Middle frontal gyrus (tissue), 1 donor: ENCODE data around the gene NHLRC4.

Source experiments
- DNase-seq: peaks from one replicate; pipeline ENCODE4 v3.0.0-alpha.2; 2015; ENCODE audit warnings: low spot score; ENCODE audit errors: extremely low spot score

The NHLRC4 gene

GRCh38 chr16:582614-583331 is 16.0 kb downstream of the NHLRC4 start:
- no peak for DNase-seq

DNA sequence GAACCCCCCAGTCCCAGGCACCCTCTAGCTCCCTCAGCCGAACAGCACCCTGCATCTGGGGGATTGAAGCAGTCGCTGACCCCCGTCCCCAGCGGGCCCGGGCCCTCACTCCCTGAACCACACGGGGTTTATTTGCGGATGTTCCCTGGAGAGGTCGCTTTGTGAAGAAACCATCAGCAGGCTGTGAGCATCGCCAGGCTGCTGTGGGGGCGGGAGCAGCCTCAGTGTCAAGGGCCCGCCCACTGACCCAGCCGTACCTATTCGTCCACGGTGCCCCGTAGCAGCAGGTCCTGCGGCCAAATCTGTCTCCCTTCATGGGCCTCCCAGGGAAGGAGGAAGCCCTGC is 16.6 kb downstream of the NHLRC4 start:
- DNase-seq = no peak

DNA sequence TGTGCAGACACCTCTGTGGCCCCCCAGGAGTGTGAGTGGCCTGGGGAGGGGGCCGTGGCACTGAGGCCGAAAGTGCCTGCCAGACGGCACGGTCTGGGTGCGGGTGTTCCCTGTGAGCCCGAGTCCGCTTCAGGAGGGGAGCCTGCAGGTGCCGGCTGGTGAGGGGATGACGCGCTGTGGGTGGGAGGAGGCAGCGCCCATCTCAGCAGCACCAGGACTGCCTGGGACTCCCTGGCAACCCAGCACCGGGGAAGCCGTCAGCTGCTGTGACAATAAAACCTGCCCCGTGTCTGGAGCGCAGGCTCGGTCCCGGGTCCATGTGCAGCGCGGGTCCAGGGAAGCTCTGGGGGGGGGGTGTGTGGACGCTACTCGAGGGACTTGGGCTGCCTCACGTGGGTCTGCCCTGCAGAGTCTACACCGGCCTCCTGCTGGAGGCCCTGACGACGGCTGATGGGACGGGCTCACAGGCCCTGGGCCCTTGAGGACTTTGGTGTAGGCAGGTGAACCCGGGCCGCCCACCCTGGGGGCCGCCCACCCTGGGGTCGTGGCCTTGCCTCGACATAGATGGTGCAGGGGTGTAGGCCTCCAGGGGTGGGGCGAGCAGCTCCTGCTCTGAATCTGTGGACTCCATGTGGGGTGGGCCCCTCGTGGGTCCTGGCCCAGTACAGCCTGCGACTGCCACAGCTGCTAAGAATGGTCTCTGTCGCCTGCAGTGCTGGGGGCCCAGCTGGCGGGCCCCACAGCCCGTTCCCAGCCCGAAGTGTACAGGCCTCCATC is 17.2 kb downstream of the NHLRC4 start:
- no peak for DNase-seq

- no peak for DNase-seq
These were observed 18.5 kb downstream of the NHLRC4 start for GRCh38 chr16:585351-585750.

GRCh38 chr16:586047-586644 is 19.3 kb downstream of the NHLRC4 start:
- no peak for DNase-seq

DNA sequence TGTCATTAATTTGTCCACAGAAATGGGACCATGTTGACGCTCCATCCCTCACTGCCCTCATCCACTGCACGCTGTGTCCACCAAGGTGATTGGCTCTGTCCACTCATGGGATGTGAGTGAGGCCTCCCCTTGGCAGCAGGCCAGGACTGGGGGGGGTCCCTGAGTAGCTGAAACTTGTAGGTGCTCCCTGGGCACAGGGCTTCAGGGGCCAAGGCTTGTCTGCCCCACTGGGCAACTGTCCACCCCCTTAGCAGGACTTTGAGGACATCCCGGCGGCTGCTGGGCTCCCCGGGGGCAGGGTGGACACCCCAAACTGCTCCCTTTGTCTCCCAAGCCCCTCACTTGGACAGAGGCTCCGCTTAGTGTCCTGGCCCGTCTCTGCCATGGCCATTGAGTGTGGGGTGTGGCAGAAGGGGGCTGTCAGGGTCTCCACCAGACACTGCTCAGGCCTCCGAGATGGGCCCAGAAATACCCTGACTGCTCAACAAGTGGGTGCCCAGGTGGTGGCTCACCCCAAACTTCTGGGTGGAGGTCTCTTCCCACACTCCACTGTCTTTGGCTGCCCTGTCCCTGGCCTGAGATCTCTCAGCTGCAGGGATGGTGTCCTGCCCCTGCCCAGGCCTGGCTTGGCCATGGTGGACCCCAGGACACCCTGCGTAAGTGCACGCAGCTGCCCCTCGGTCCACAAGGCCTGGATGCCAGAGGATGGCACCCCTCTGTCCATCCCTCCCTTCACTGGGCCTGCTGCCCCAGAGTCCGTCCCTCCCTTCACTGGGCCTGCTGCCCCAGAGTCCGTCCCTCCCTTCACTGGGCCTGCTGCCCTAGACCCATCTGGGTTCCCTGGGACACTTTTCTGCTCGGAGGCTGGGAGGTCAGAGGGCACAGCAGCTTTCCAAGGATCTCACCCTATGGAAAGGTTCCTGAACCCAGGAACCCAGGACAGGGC is 20.1 kb downstream of the NHLRC4 start:
- no peak for DNase-seq

DNA sequence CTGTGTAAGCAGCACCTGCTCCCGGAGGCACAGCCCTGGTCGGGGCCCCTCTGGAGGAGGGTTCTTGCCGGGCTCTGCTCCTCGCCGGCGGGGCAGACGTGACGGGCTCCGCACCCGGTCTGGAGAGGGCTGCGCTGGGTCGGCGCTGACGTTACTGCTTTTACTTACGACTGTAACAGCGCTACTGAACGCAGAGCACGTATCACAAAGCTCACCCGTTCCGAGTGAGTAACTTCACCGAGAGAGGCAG is 21.8 kb downstream of the NHLRC4 start:
- DNase-seq = no peak

GRCh38 chr16:588889-589657 is 22.3 kb downstream of the NHLRC4 start:
- DNase-seq = peak; percentile 91

GRCh38 chr16:589658-590187 is 22.9 kb downstream of the NHLRC4 start, which contains the start of gene RAB40C:
RAB40C (plus strand) TSS chr16:590066; CDS start chr16:590292, 226 bp downstream.
- peak; percentile 92 for DNase-seq

DNA sequence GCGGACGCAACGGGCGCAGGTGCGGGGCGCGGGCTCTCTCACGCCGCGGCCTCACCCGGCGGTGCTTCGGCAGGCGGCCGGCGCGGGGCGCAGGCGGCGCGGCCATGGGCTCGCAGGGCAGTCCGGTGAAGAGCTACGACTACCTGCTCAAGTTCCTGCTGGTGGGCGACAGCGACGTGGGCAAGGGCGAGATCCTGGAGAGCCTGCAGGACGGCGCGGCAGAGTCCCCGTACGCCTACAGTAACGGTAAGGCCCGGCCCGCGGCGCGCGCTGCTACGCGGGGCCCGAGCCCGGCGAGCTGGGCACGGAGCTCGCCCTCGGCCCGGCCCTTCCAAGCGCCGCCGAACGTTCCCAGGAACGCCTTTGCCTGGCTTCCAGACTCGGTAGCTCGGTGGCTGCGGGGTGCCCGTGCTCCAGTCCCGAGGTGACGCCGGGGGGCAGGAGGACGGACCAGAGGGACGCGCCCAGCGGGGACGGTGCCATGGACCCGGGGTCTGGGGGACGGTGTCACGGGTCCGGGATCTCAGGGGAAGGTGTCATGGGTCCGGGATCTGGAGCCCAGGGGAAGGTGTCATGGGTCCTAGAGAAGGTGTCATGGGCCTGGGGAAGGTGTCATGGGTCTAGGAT is 23.5 kb downstream of the NHLRC4 start:
- no peak for DNase-seq

- DNase-seq = no peak
These were observed 24.0 kb downstream of the NHLRC4 start for GRCh38 chr16:590815-591200.

GRCh38 chr16:591231-591630 is 24.4 kb downstream of the NHLRC4 start:
- DNase-seq = no peak

- no peak for DNase-seq
These were observed 25.2 kb downstream of the NHLRC4 start for GRCh38 chr16:591892-592517.

GRCh38 chr16:592518-593306 is 25.9 kb downstream of the NHLRC4 start:
- DNase-seq = no peak

DNA sequence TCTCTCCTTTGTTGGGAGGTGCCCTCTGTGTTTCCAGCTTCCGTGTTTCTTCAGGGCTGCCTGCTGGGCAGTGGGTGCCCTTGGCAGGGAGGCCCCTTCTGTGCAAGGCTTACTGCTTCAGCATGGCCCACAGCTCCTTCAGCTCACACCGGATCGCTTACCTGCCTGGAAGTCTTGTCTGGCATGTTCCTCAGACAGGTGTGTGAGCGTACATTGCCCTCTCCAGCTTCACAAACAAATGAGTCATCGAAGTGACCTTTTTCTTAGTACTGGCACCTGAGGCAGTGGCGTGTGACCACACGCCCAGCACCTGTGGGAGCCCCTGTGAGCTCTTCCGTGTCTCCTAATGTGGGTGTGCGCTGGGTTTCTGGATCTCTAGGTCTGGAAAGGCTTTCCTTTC is 26.6 kb downstream of the NHLRC4 start:
- DNase-seq = no peak

- no peak for DNase-seq
These were observed 27.0 kb downstream of the NHLRC4 start for GRCh38 chr16:593807-594206.

GRCh38 chr16:595094-595528 is 28.3 kb downstream of the NHLRC4 start:
- no peak for DNase-seq

DNA sequence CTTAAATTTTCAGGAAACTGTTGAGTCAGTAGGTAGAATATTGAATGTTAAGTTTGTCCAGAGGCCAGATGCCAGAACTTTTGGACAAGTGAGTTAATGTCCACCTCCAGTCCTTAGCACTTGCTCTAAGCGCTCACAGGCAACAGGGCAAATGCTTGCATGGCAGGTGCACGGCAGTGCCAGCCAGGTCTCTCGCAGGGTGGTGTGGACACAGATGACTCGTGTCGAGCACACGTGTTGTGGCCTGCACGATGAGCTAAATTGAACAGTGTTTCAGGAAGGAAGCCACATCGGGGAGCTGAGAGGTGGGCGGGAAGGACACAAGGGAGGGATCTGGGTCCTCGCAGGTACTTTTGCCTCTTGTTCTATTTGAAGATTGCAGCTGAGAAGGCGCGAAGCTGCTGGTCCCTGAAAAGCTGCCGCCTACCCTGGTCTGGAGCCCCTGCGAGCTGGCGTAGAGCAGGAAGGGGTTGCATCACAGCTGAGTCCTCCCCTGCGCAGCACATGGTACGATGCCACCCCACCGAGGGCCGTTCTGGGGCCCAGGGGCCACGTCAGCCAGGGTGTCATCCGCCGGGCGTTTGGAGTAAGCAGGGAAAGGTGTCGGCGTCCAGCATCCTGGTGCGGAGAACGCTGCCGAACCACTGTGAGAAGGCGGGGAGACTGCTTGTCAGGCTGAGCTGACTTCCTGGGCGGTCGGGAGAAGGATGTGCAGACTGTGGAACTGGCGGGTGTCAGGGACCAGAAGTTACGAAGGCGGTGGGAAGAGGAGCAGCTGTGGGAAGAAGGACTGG is 29.3 kb downstream of the NHLRC4 start:
- DNase-seq = peak; percentile 57
